Measurements from ENCODE around the gene ADORA3. TPM values are rescaled to one million over a fixed set of nuclear protein-coding genes. Genes with fewer than 3 reads are reported as not detected.

The ADORA3 gene
- polyA plus RNA-seq, 1 experiment = not detected

DNA sequence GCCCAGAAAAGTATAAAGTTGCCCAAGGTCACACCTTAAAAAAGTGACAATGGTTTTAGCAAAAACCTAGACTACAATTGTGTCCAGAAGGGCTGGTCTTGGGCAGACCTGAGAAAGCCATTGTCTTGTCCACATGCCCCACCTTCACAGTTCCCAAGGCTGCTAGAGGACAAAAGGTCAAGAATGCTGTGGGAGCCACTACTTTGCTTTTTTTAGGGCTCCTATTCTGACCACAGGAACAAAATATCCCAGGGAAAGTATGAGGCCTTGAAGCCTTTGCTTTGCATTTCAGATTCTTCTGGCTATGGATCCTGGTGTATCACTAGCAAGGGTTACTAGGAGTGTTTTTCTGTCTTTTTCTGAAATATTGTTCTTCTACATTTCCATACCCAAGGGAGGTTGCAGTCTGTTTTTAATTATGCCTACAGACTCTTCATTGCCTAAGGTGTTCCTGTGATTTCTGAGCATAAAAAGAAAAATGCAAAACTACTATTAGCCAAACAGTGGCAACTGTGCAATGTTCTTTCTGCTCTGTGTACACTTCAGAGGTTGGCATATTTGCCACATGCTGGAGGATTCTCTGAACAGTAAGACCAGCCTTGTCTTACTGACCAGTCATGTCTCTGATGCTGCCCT is 18.9 kb downstream of the ADORA3 start:
- DNase-seq (ENCODE audit: low read depth, low spot score) = no peak
- TF ChIP-seq, protein P1, sequence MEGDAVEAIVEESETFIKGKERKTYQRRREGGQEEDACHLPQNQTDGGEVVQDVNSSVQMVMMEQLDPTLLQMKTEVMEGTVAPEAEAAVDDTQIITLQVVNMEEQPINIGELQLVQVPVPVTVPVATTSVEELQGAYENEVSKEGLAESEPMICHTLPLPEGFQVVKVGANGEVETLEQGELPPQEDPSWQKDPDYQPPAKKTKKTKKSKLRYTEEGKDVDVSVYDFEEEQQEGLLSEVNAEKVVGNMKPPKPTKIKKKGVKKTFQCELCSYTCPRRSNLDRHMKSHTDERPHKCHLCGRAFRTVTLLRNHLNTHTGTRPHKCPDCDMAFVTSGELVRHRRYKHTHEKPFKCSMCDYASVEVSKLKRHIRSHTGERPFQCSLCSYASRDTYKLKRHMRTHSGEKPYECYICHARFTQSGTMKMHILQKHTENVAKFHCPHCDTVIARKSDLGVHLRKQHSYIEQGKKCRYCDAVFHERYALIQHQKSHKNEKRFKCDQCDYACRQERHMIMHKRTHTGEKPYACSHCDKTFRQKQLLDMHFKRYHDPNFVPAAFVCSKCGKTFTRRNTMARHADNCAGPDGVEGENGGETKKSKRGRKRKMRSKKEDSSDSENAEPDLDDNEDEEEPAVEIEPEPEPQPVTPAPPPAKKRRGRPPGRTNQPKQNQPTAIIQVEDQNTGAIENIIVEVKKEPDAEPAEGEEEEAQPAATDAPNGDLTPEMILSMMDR (IDR thresholded peaks at IDR 0.05; ENCODE audit: low read depth, low read length) = no peak
- Histone ChIP-seq H3K9me3 (ENCODE audit: control insufficient read depth, insufficient read depth, low read length) (no peaks in the 10 kb centered on the region), H3K4me3 (ENCODE audit: low read depth, low read length) (no peak overlapping the region), H3K27ac (ENCODE audit: low read depth, low read length) (no peak overlapping the region), H3K27me3 (ENCODE audit: control insufficient read depth, insufficient read depth, low read length) (no peaks in the 10 kb centered on the region)
- ChIA-PET CTCF (interaction anchor here (1.4 to 2.4 kb wide), 2 partner anchors 231 to 285 kb away, joined by 3 to 10 read pairs; no protein-coding TSS in a partner anchor), POLR2A (no interaction called here)

DNA sequence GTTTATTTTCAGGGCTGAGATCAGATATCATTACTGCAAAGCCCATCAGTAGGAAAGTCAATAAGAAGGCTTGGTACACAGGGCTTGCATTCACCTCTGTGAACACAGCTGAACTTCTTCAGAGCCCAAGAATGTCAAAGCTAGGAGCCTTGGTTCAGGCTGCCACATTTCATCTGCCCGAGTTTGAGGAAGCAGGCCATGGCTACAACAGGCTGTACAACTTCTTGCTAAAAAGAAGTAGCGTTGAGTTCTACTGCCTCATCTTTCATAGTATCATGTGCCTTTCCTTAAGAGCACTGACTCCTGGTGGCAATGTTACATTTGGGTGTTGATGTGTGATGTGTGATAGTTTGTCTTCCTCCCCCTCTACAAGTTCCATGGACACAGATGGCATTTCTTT is 19.6 kb downstream of the ADORA3 start:
- H3K27ac ChIP-seq (ENCODE audit: low read depth, low read length) = no peak overlapping the region

DNA sequence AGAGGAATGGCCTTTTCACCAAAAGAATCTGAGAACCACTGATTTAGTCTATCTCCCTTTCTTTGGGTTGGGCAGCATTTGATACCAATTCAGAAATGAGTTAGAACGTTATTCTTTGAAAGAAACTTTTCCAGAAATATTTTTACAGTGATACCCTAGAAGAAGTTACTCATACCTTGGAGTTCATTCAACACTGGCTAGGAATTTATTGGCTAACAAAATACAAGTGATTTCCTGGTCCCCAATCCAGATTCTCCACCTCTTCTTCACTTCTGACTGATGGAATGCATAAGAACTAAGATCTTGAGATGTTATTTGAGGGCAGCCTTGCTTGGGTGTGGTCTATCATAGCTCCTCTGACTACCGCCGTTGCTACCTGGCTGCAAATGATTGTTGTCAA is 20.3 kb downstream of the ADORA3 start:
- ChIA-PET POLR2A (no interaction called here), CTCF (interaction anchor here (1.4 to 5.6 kb wide), 9 partner anchors 10 to 284 kb away, joined by 5 to 133 read pairs (median 26); partner anchors contain the start of genes C1orf162, DDX20 and INKA2)
- H3K9me3 ChIP-seq (ENCODE audit: control insufficient read depth, insufficient read depth, low read length) = no peaks in the 10 kb centered on the region
- no peak overlapping the region for H3K27ac ChIP-seq (ENCODE audit: low read depth, low read length)
- TF ChIP-seq, protein P1 (IDR thresholded peaks at IDR 0.05; ENCODE audit: low read depth, low read length) = no peak
- H3K27me3 ChIP-seq (ENCODE audit: control insufficient read depth, insufficient read depth, low read length) = no peaks in the 10 kb centered on the region
- DNase-seq (ENCODE audit: low read depth, low spot score) = no peak
- H3K4me3 ChIP-seq (ENCODE audit: low read depth, low read length) = no peak overlapping the region

More for the DNA sequence above, 19.6 kb downstream of the ADORA3 start:
- ChIA-PET POLR2A (no interaction called here), CTCF (interaction anchor here (4.0 kb wide), 1 partner anchor 230 kb away, joined by 72 read pairs; no protein-coding TSS in a partner anchor)
- Histone ChIP-seq H3K9me3 (ENCODE audit: control insufficient read depth, insufficient read depth, low read length) (no peaks in the 10 kb centered on the region), H3K4me3 (ENCODE audit: low read depth, low read length) (no peak overlapping the region), H3K27me3 (ENCODE audit: control insufficient read depth, insufficient read depth, low read length) (no peaks in the 10 kb centered on the region)
- TF ChIP-seq, protein P1 (IDR thresholded peaks at IDR 0.05; ENCODE audit: low read depth, low read length) = no peak
- no peak for DNase-seq (ENCODE audit: low read depth, low spot score)

DNA sequence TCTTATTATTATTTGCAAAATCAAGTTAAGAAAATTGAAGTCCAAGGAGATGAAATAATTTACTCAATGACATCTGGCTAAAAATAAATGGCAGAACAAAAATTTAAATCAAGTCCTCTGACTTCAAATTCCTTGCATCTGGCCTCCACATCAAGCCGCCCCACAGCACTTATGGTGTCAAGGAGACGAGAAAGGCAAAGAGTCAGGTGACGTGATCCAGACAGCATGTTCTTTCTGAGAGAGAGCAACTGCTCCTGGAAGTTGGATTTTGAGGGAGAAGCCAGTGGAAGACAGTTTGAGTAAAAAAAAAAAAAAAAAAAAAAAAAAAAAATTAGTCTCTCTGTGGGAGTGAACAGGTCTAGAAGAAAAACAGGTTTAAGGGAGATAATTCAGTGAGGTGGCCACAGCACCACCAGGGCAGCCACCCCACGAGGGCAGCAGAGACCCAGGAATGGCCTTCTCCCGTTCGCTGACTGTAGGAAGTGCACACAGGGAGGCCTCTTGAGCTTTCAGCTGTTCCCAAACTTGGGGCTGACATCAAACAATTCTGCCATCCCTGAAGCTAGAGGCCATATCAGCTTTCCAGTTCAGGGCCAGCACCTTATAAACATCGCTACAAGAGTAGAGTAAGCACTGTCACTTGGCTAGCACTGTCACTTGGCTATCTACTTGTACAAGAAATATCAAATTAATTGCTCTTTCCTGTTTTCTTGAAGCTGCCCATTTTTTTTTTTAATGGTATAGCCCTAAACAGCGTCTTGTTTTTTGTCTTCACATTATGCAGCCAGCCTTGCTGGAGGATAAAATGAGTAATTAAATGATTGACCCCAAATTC is 21.8 kb downstream of the ADORA3 start:
- H3K27ac ChIP-seq (ENCODE audit: low read depth, low read length) = no peak overlapping the region
- POLR2A ChIA-PET = interaction anchor here (0.6 to 1.4 kb wide), 3 partner anchors 26 to 225 kb away, joined by 3 to 6 read pairs (median 4); no protein-coding TSS in a partner anchor
- TF ChIP-seq, protein P1 (IDR thresholded peaks at IDR 0.05; ENCODE audit: low read depth, low read length) = peak; percentile 87
- no peaks in the 10 kb centered on the region for H3K9me3 ChIP-seq (ENCODE audit: control insufficient read depth, insufficient read depth, low read length)
- peak; percentile 29 for DNase-seq (ENCODE audit: low read depth, low spot score)
- CTCF ChIA-PET = interaction anchor here (0.5 to 5.6 kb wide), 70 partner anchors 8 to 890 kb away, joined by 3 to 133 read pairs (median 5); partner anchors contain the start of genes ADORA3, ATP5PB, C1orf162 and DDX20
- no peaks in the 10 kb centered on the region for H3K27me3 ChIP-seq (ENCODE audit: control insufficient read depth, insufficient read depth, low read length)
- no peak overlapping the region for H3K4me3 ChIP-seq (ENCODE audit: low read depth, low read length)

Measured in AG04450 (cell line).